Bone marrow (tissue), 2 donors: ENCODE results near the gene REG4.

ENCODE experiments used
- DNase-seq, 2 donors: peaks; one replicate each; lab custom pipeline; 2025; lab: John Stamatoyannopoulos, UW

REG4 gene

DNA sequence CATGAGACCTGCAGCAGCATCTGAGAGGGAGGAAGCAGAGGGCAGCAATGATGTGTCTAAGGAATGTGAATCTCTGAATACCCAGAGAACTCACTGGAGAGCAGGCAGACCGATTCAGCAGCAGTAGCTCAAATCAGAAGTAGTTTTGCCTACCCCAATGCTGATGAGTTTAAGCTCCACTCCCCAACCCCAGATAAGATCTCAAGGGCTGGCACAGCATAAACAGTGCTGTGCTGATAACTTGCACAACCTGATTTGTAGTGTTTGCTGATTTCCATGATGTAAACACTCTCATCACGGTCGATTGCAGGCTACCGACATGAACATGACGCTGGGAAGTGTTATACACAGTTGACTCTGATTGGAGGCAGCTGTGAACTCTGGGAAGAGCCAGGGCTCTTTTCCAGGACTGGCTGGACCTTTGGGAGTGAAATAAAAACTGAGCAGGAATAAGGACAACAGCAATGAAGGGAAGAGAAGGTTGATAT is 31.3 kb downstream of the REG4 start:
- no peak for DNase-seq

DNA sequence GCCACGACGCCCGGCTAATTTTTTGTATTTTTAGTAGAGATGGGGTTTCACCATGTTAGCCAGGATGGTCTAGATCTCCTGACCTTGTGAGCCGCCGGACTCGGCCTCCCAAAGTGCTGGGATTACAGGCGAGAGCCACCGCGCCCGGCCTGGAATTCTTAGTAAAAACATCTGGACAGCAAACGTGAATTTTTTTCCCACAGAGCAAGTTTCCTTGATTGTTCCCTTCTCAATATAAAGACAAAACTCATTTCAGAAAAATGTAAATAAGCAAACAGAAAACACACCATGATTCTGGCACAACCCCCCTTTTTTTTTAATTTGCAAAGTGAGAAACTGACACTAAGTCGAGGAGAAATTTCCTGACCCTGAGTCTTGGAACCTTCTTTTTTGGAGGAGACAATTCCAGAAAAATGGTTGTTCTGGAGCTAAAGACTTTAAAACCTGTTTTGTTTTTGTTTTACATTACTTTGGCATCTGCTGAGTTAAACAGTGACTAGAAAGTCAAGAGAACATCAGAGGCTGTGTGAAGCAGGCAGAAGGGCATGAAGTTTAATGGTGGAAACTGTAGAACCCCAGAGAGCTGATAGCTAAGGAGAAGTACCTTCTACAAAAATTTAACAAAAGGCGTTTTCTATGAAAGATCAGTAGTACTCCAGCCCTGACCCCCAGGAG is 32.2 kb downstream of the REG4 start:
- DNase-seq: no peak

DNA sequence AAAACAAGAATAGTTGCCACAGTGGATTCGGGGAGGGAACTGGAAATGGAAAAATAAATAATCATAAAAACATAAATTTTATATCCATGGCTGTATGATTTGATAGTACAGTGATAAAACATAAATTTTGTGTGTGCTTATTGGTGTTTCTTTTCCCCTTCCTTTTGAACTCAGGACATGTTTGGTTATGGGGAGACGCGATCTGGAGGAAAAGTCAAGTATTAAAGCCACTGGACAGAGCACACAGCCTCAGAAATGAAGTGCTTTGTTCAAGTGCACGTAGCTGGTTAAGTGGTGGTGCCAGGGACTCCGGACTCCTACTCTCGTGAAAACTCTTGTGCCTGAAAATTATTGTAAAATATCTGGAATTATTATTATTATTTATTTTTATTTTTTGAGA is 32.9 kb downstream of the REG4 start:
- no peak for DNase-seq

DNA sequence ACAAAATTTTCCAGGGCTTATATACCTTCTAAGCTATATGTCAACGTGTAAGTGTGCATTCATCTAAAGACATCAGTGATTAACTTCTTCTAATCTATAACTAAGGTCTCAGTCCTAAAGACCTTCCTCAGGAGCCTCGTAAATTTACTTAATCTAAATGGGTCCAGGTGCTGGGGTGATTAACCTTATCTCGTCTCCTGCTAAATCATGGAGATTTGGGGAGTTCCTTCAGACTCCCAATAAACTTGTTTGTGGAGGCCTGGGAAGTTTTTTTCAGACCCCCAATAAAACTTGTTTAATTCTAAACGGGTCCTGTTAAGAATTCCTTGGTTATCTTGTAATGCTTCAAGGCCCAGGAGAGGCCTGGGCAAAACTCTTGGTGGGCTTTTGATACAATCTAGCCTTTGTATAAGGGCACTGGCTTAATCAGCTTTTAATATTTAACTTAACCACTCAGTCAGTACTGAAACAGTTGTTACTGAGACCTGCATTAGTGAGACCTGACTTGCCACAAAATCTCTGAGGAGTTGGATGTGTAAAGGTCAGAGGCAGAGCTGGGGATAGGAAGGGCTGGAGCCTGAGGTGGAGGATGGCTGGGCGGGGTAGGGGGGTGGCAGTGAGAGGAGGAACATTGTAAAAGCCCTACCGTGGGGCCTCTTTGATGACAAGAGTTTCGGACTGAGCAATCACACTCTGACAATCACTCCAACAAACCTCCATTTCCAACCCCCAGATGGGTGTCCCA is 36.3 kb downstream of the REG4 start:
- DNase-seq: no peak

DNA sequence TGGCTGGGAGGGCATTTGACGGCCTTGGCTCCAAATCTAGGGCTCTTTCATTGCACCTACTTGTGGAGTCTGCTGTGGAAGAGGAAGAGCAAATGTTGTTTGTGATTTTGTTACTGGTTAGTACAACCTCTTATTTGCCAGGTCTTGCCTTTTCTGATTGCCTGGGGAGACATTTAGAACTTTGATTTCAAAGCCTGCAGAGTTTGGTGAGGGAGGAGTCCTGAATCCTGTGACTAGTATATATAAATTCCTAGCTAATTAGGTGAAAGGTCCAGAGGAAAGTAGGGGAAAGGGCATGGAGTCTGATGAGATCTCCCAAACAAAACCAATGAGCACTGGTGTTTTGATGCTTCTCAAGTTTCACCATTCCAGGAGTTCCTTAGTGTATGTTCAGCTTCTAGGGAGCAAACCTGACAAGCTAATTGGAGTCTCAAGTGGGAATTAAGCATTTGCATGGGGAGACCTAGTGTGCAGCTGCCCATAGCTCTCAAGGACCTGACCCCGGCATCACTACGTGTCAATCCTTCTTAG is 37.5 kb downstream of the REG4 start:
- DNase-seq: no peak

DNA sequence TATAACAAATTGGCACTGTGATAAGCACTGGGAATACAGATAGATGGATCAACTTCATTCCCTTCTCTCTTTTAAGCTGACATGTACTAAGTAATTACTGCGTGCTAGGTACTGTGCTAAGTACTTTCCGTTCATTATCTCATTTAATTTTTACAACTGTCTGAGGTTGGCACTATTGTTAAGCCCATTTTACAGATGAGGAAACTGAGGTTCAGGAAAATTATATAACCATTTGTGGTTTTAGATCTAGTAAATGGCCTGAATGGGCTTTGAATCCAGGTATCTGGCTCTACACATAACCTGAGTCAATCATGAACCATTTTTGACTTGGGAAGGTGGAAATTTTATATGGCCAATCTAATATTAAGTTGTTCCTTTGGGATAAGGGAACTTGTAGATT is 39.0 kb downstream of the REG4 start:
- DNase-seq: no peak

DNA sequence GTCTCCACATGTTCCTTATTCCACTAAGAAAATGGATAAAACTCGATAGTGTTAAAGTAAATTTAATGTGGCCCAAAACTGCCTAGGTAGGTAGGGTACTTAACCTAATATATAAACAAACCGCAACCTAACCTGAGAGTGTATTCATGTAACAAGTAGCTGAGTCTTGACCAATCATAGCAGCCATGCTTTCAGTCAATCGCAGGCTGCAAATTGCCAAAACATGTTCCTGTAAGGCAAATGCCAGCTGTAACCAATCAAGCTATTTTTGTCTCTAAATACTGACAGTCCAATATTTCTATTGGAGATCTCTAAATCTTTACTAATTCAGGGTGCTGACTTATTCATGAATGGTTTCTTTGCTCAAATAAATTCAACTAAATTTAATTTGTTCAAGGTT is 39.5 kb downstream of the REG4 start:
- DNase-seq: no peak

DNA sequence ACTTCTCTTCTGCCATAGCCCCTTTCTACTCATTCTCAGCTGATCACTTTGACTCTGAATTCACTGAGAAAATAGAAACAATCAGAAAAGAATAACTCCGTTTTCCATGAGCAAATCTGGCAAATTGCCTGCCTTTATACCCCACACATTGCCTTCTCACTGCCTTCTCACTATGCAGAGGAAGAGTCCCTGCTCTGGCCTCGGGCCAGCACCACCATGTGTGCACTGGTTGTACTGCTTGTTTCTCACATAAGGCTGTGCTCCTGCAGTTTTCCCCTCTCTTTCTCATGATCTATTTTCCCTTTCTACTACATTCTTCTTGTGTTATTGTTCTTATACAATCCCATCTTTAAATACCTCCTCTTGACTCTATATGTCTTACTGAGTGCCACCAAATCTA is 40.2 kb downstream of the REG4 start:
- no peak for DNase-seq

DNA sequence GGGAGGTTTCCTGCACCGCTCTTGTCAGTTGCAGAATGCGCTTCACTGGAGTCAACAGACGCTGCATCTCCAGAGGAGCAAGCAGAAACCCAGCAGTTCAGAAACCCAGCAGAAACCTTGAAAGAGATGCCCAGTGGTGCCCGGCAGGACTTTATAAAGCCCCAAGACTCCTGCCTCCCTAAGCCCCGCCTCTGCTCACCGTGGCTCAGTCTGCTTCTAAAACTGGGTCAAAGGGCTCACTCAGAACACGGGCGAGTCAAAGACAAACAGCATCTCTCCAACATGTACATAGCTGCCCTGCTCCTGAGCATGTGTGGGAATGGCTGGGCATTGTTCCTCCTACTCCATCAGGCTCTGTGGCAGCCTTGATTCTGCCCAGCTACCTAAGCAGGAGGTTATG is 42.5 kb downstream of the REG4 start, which contains the start of gene HMGCS2:
Gene HMGCS2 (minus strand): TSS at position 128 of the 400 bp plus-strand sequence. CDS start 61 bp downstream, at position 67.
- DNase-seq: no peak

DNA sequence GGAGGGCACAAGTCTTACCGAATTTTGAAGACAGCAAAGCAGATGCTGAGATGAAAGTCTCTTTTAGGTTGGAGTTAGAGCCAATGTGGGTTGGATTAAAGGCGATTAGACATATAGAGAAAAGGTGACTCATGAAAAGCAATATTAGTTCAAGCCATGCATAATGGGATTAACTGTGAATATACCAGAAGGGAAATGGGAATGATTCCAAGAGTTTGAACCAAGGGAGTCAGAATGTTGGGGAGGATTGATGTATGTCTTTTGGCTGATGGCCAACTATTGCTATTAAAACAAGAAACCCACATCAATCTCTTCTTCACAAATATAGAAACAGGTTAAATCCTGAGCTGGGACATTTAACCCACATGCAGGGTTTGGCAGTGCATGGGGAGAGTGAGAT is 43.8 kb downstream of the REG4 start:
- no peak for DNase-seq

DNA sequence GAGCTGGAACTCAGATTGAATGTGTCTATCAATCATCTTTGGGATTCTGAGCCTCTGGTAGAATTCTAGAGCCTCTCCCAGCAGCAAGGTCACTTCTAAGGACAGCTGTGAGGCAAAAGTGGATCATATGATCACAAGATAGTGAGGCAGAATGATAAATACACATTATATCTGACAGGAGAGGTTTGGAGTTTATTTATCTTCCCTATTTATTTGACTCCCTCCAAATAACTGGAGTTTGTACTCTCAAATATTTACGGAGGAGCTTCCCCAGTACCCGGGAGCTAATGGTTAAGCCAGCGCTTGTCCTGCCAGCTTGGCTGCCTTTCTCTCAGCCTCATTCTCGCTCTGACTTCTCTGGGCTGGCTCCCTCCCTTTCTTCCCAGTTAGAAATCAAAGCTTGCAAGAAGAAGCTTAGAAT is 44.9 kb downstream of the REG4 start:
- DNase-seq: no peak

DNA sequence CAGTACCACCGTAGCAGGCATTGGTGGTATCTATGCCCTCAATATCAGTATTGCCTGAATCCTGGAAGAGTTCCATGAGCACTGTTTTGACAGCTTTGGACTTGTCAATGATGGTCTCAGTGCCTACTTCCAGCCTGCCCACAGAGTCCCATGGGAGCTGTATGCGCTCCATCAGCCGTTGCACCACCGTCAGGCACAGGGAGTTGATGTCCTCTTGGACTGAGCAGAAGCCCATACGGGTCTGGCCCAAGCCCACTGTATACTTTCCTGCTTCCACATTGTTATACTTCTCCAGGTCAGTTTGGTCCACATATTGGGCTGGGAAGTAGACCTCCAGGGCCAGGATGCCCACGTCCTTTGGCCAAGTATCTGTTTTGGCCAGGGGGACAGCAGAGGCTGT is 47.0 kb downstream of the REG4 start:
- DNase-seq: no peak

DNA sequence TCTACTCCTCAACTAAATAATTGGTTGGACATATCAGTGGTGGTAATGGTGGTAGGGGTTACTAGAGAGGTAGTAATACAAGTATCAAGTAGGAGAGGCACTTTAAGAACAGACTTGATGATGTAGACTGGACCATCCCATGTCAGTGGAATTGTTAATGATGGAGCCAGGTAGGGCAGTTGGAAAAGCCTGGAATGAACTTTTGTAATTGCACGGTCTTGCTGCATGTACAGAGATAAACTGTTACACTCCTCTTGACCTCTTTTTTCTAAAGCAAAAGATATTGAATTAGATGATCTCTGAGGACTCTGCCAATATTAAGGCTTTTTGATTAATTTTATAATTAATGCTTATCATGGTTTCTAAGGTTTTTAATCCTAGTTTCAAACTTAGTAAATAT is 48.3 kb downstream of the REG4 start:
- DNase-seq: no peak

DNA sequence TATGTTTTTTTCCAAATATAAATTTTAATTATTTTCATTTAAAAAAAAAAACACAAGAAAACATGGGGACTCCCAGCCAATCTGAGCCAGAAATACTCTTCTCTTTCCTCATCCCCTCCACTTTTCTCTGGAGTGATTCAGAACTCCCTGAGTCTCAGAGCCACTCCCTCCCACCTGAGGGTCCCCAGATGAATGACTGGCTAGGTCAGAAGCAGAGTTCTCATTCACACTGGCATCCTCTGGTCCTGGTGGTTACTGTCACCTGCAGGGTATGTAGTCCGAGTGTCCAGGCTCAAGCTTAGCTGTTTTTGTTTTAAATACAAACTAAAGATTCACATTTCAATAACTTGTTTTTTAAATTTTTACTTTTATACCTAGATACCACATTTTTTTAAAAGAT is 48.9 kb downstream of the REG4 start:
- DNase-seq: no peak

DNA sequence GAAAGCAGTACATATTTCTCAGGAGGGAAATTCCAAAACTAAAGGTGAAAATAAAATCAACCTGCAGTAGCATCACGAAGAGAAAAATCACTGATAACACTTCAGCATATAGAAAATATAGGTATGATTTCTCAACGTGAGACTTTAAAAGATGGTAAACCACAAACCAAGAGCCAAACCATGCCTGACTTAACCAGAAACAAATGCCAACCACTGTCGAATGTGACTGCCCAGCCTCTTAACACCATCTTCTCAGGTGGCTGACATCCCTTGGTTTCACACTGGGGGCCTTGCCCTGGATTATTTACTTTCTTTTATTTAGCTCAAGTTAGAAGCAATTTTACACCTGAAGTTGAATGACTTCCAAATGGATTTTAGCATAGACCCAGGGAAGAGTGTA is 52.7 kb downstream of the REG4 start:
- DNase-seq: no peak

DNA sequence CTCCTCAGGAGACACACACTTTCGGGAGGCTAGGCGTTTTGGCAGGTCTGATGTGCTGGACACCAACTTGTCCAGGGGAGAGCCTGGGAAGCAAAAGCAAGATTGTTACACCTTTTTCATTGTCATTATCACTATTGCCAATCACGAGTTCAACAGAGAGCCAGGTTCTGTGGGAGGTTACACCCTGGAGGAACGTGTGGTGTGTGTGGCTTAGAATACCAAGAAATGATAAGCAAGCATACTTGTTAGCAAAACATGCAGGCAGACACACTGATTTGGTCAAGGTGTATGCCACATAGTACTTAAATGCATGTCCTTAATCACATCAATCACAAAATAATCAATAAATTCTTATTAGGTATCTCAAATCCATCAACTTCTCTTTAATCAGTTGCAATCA is 58.7 kb downstream of the REG4 start:
- no peak for DNase-seq

DNA sequence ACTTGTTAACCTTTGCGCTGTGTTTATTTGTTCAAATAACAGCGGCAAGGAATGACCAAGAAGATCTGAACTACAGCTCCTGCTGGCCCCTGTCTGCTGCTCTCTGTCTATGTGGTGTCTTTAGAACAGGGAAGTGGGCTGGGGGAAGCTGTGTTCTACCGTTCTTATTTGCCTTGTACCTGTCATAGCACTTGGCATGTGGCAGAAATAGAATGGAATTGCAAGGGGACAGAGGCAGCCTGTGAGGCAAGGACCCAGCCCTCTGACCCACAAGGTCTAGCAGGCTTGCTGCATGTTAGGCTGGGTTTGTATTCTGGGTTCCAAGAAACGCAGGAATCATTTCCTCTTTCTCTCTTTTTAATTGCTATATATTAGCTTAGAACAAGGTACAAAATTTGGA is 63.2 kb downstream of the REG4 start:
- DNase-seq: no peak

DNA sequence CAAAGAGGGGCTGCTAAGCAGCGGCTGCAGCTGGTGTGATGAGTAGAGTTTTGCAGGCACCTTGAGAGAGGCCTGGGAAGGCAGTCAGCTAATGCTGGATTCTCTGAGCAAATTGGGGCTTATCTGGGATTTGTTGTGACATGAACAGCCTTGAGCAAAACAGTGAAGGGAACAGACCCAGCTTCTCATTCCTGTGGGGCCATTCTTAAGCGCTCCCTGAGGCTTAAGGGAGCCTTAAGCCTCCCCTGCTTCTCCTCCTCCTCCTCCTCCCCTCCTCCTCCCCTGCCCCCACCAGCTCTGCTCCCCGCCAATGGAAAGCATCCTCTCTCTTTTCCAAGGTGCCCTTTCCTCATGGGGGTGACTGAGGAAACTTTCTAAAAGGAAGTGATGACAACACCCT is 63.8 kb downstream of the REG4 start:
- DNase-seq: no peak

DNA sequence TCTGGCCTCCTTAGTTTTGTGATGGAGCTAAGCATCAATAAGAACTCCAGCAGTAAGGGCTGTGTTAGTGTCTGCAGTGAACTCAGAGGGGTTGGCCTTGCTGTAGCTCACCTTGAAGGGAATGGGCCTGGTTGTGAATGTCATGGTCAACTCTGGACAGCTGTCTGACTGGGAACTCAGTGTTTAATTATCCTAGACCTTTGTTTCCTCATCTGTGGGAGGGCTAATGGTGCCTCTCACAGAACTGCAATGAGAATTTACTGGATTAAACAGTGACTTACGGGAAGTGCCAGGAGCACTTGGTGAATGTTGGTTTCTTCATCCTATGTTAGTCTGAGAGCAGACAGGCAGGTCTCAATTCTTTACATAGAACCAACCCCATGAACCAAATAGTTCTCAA is 66.2 kb downstream of the REG4 start:
- no peak for DNase-seq

DNA sequence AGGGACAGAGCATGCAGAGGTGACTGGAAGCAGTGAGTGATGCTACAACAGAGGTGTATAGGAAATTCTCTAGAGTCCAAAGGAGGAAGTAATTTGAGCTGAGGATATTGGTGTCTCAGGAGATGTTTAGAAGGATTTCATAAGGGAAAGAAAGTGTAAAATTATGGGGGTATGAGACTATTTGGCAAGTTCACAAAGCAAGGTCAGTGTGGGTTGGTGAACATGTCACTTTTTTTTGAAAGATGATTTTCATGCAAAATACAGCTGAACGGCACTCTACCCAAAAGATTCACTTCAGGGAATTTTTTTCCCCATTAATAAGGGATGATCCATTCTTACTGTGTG is 66.7 kb downstream of the REG4 start:
- DNase-seq: no peak
